ENCODE results near the gene ZDHHC21. TPM values are rescaled to one million over a fixed set of nuclear protein-coding genes. Genes with fewer than 3 reads are reported as not detected.

ZDHHC21 gene
- polyA plus RNA-seq, 2 of the 4 experiments (the other 2 are of a cell fraction): 3.7 to 9.1 TPM

GRCh38 chr9:14715102-14715501, 21.9 kb upstream of the ZDHHC21 start:
- Histone ChIP-seq H3K4me1 (no peaks in the 10 kb centered on the region), H3K4me2 (no peak overlapping the region), H3K27ac (no peak overlapping the region), H3K9me3 (no peaks in the 10 kb centered on the region), H3K4me3 (no peak overlapping the region)
- FAIRE-seq: no peak
- ATAC-seq: no peak
- DNase-seq (ENCODE audit: low read depth in 1 of 2, low spot score in 1 of 2): no peak
- TF ChIP-seq FOSL2 (IDR thresholded peaks at IDR 0.05) (no peak), FOSL2 (CRISPR knock-in tag; IDR thresholded peaks at IDR 0.05) (no peak), REST (IDR thresholded peaks at IDR 0.05) (no peak), RAD21 (conservative IDR thresholded peaks at IDR 0.05 in 1 of 2, IDR thresholded peaks at IDR 0.05 in 1 of 2) (no peak), ZNF302 (CRISPR knock-in tag; IDR thresholded peaks at IDR 0.05) (no peak), CEBPB (IDR thresholded peaks at IDR 0.05) (no peak), HEYL (CRISPR knock-in tag; IDR thresholded peaks at IDR 0.05) (no peak), ZFP36 (IDR thresholded peaks at IDR 0.05; ENCODE audit: borderline replicate concordance, partially characterized antibody) (no peak), ZSCAN20 (CRISPR knock-in tag; IDR thresholded peaks at IDR 0.05) (no peak), PHF8 (IDR thresholded peaks at IDR 0.05; ENCODE audit: borderline replicate concordance, low read depth) (no peak), CBX2 (IDR thresholded peaks at IDR 0.05; ENCODE audit: borderline replicate concordance, low read depth) (no peak), EHMT2 (IDR thresholded peaks at IDR 0.05; ENCODE audit: low read depth) (no peak), HMGXB4 (CRISPR knock-in tag; IDR thresholded peaks at IDR 0.05; ENCODE audit: borderline replicate concordance) (no peak), RARB (CRISPR knock-in tag; IDR thresholded peaks at IDR 0.05) (no peak), CHD2 (IDR thresholded peaks at IDR 0.05; ENCODE audit: low read length, partially characterized antibody) (no peak), KDM1A (IDR thresholded peaks at IDR 0.05; ENCODE audit: low read depth) (no peak), CHD4 (IDR thresholded peaks at IDR 0.05; ENCODE audit: borderline replicate concordance) (no peak), MYC (IDR thresholded peaks at IDR 0.05; ENCODE audit: borderline replicate concordance, low read length) (no peak)
- POLR2A ChIA-PET: no interaction called here
- WGBS (ENCODE audit: missing lambda C conversion rate): 14% methylated on average over 4 of the region's 4 CpGs
- CTCF ChIA-PET: interaction anchor here (1.3 kb wide), 1 partner anchor 22 kb away, joined by 6 read pairs; the partner anchor contains the start of gene ZDHHC21

GRCh38 chr9:14713187-14713767, 20.0 kb upstream of the ZDHHC21 start:
- no peaks in the 10 kb centered on the region for H3K4me1 ChIP-seq
- FAIRE-seq: no peak
- H3K4me3 ChIP-seq: no peak overlapping the region
- no peak for DNase-seq (ENCODE audit: low read depth in 1 of 2, low spot score in 1 of 2)
- no peaks in the 10 kb centered on the region for H3K9me3 ChIP-seq
- H3K4me2 ChIP-seq: no peak overlapping the region
- 8% methylated on average over 3 of the region's 3 CpGs for WGBS (ENCODE audit: missing lambda C conversion rate)
- ATAC-seq: no peak
- ChIA-PET CTCF (interaction anchor here (1.4 kb wide), 1 partner anchor 55 kb away, joined by 3 read pairs; no protein-coding TSS in a partner anchor), POLR2A (no interaction called here)
- TF ChIP-seq TFCP2L1 (CRISPR knock-in tag; IDR thresholded peaks at IDR 0.05) (no peak), PBX3 (IDR thresholded peaks at IDR 0.05) (no peak), EHF (CRISPR knock-in tag; IDR thresholded peaks at IDR 0.05) (no peak), MAFK (IDR thresholded peaks at IDR 0.05; ENCODE audit: partially characterized antibody) (peak; percentile 49), NR3C1 (IDR thresholded peaks at IDR 0.05) (no peak), PHF8 (IDR thresholded peaks at IDR 0.05; ENCODE audit: borderline replicate concordance, low read depth) (no peak), HDAC2 (IDR thresholded peaks at IDR 0.05) (no peak), ATOH8 (CRISPR knock-in tag; IDR thresholded peaks at IDR 0.05; ENCODE audit: low read depth) (no peak)
- H3K27ac ChIP-seq: no peak overlapping the region

Data from A549 (cell line).